OCI-LY7 (cell line): ENCODE measurements around the gene C22orf42.

Experiments used
- CTCF ChIP-seq: fragments of 200-600 bp; sonication (generic); conservative IDR thresholded peaks from 2 replicates; pipeline ENCODE4 v1.5.1; 2014; ENCODE audit warnings: mild to moderate bottlenecking, antibody characterized with exemption, low read length, moderate library complexity, mixed read lengths
- EZH2phosphoT487 ChIP-seq: fragments of 200-600 bp; sonication (generic); IDR thresholded peaks from 2 replicates; pipeline ENCODE4 v1.6.1; 2018; ENCODE audit warnings: low read depth, borderline replicate concordance, mild to moderate bottlenecking, mixed run types, antibody characterized with exemption, low read length, moderate library complexity, mixed read lengths

- TF ChIP-seq CTCF (no peak), EZH2phosphoT487 (no peak)
Observed at GRCh38 chr22:32199341-32199740, 40.2 kb upstream of the C22orf42 start.
